ENCODE measurements around the gene LAGE3. TPM values are rescaled to one million over a fixed set of nuclear protein-coding genes. Genes with fewer than 3 reads are reported as not detected.

The LAGE3 gene
- total RNA-seq, 1 donor from 2014 or later, result 15.1 TPM

DNA sequence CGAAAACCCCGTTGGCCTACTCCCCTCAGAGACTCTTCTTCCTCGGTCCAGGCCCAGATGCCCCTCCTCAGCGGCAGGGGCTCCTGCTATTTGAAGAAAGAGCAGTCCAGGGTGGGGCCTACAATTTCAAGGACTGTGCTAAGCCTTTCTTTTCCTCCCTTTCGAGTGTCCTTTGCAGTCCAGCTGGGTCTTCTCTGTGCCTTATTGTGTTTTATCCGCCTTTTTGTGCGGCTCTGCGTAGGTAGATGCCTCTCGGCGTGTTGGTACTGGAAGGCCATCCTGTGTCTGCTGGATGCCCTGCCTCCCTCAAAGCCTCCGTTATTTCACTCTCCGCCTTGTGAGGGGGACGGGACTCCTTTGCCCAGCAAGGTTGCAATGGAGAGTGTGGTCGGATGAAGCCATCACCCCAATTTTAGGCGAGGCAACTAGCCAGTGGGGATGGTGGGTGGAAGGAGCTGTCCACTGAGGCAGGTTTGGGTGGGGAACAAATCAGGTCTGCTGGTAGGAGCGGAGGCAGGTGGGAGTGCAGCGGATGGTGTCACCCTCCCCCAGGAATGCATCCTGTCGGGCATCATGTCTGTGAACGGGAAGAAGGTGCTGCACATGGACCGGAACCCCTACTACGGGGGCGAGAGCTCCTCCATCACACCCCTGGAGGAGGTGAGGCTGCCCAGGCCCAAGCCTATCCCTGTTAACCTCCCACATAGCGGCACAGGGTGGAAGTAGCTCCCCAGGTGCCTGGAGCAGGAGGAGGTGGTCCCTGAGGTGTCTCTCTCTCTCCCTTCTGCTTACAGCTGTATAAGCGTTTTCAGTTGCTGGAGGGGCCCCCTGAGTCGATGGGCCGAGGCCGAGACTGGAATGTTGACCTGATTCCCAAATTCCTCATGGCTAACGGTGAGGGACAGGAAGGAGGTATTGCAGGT lies 40.8 kb downstream of the LAGE3 start:
- TF ChIP-seq, protein P1, sequence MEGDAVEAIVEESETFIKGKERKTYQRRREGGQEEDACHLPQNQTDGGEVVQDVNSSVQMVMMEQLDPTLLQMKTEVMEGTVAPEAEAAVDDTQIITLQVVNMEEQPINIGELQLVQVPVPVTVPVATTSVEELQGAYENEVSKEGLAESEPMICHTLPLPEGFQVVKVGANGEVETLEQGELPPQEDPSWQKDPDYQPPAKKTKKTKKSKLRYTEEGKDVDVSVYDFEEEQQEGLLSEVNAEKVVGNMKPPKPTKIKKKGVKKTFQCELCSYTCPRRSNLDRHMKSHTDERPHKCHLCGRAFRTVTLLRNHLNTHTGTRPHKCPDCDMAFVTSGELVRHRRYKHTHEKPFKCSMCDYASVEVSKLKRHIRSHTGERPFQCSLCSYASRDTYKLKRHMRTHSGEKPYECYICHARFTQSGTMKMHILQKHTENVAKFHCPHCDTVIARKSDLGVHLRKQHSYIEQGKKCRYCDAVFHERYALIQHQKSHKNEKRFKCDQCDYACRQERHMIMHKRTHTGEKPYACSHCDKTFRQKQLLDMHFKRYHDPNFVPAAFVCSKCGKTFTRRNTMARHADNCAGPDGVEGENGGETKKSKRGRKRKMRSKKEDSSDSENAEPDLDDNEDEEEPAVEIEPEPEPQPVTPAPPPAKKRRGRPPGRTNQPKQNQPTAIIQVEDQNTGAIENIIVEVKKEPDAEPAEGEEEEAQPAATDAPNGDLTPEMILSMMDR (IDR thresholded peaks at IDR 0.05), result no peak
- H3K27ac ChIP-seq, result no peak overlapping the region
- intact Hi-C loops (cut with DNase I), result no loop called here
- H3K27me3 ChIP-seq, result no peaks in the 10 kb centered on the region
- H3K4me1 ChIP-seq, result no peaks in the 10 kb centered on the region
- no peak for ATAC-seq
- H3K4me3 ChIP-seq, result peak overlapping the region; percentile 75
- peaks cover 26% of the 10 kb centered on the region for H3K36me3 ChIP-seq
- DNase-seq, result no peak
- no peaks in the 10 kb centered on the region for H3K9me3 ChIP-seq

DNA sequence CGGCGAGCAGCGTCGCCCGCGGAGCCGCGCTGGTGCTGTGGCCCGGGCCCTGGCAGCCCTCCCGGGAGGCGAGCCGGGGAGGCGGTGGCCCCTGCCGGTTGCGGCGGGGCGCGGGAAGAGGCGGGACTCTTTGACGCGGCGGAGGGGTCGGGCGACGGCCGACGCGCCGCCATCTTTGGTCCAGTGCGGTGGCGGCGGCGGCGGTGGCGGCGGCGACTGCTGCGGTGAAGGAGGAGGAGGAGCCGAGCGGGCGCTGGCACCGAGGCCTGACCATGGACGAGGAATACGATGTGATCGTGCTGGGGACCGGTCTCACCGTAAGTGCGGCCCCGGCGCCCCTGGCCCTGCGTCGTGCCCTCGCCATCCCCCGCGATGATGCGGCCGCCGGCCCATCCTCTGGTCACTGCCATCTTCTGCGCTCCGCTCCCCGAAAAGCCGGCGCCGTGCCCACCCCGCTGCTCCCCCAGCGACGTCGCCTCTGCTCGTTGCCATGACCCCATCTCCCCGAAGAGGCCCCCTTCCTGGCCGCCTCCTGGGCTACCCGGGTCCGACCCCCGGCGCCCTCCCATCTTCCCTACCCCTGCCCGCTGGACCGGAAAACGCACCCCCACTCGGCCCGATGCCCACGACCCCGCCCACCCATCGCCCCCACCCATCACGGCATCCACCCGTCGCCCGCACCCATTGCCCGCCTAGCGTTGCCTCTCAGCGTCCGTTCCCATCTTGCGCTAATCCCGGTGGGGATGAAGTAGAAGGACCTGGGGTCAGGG lies 41.9 kb downstream of the LAGE3 start, which contains the start of gene GDI1:
GDI1 (plus strand) TSS at position 172 of the 770 bp plus-strand sequence; CDS start at position 273, 101 bp downstream.
- H3K27me3 ChIP-seq, result no peaks in the 10 kb centered on the region
- peaks cover 25% of the 10 kb centered on the region for H3K36me3 ChIP-seq
- H3K4me1 ChIP-seq, result no peaks in the 10 kb centered on the region
- TF ChIP-seq, protein P1 (IDR thresholded peaks at IDR 0.05), result no peak
- H3K4me3 ChIP-seq, result peak within 1 kb of the TSS; percentile 75
- ATAC-seq (peak; percentile 85), DNase-seq (peak; percentile 82)
- peak within 1 kb of the TSS; percentile 74 for H3K27ac ChIP-seq
- intact Hi-C loops (cut with DNase I), result no loop called here
- no peaks in the 10 kb centered on the region for H3K9me3 ChIP-seq

DNA sequence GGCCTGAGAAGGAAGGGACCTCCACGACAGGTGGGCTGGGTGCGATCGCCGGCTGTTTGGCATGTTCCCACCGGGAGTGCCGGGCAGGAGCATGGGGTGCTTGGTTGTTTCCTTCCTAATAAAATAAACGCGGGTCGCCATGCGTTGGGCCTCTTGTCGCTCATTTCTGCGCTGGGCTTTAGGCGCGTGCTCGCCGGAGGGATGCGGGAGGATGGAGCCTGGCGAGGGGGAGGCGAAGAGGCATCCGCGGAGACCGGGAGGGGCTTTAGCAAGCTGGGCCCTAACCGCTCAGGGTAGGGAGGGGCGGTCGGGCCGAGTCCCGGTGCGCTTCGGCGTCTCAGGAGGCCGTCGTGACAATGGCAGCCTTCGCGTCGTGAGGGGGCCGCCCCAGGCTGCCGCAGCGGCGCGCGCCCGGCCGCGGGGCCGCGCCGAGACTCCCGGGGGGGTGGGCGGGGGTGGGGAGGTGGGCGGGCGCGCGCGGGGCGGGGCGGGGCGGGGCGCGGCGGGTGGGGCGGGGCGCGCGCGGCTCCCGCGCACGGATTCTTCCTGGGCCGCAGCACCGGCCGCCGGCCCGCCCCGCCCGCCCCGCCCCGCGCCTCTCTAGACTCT lies 42.6 kb downstream of the LAGE3 start:
- Histone ChIP-seq H3K4me1 (no peaks in the 10 kb centered on the region), H3K27me3 (no peaks in the 10 kb centered on the region), H3K4me3 (peak overlapping the region; percentile 75), H3K27ac (peak overlapping the region; percentile 74), H3K9me3 (no peaks in the 10 kb centered on the region), H3K36me3 (peaks cover 27% of the 10 kb centered on the region)
- intact Hi-C loops (cut with DNase I), result no loop called here
- peak; percentile 62 for ATAC-seq
- DNase-seq, result no peak
- TF ChIP-seq, protein P1 (IDR thresholded peaks at IDR 0.05), result no peak

DNA sequence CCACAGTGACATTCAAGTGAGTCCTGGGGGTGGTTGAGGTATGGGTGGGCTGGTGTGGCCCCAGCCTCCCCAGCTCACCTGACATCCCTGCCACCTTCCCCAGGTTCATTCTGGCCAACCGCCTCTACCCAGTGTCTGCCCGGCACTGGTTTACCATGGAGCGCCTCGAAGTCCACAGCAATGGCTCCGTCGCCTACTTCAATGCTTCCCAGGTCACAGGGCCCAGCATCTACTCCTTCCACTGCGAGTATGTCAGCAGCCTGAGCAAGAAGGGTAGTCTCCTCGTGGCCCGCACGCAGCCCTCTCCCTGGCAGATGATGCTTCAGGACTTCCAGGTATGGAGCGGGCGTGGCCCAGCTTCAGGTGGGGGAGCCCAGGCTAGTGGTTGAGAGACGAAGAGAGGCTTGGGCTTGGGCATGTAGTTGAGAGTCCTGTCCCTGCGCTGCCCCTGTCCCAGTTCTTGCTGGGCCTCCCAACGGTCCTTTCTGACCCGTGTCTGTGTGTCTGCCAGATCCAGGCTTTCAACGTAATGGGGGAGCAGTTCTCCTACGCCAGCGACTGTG lies 43.8 kb downstream of the LAGE3 start:
- DNase-seq (no peak), ATAC-seq (no peak)
- H3K36me3 ChIP-seq, result peaks cover 24% of the 10 kb centered on the region
- no peaks in the 10 kb centered on the region for H3K27me3 ChIP-seq
- intact Hi-C loops (cut with DNase I), result no loop called here
- TF ChIP-seq, protein P1 (IDR thresholded peaks at IDR 0.05), result no peak
- no peak overlapping the region for H3K4me3 ChIP-seq
- H3K27ac ChIP-seq, result no peak overlapping the region
- no peaks in the 10 kb centered on the region for H3K4me1 ChIP-seq
- H3K9me3 ChIP-seq, result no peaks in the 10 kb centered on the region
